SK-N-MC (cell line): Measurements from ENCODE around the gene CLSTN2.

Source experiments
- EZH2 ChIP-seq: fragments of 200-600 bp; sonication (generic); IDR thresholded peaks from one replicate; pipeline ENCODE4 v1.6.1; 2017; ENCODE audit warnings: antibody characterized with exemption
- FOXP2 ChIP-seq: optimal IDR thresholded peaks from 2 replicates; pipeline ENCODE3; 2011; ENCODE audit warnings: mild to moderate bottlenecking, moderate library complexity; ENCODE audit not compliant: insufficient read depth; ENCODE audit errors: extremely low read length, control extremely low read depth
- POLR2AphosphoS5 ChIP-seq: IDR thresholded peaks from 2 replicates; pipeline ENCODE4 v1.6.1; 2012; ENCODE audit warnings: mild to moderate bottlenecking, low read depth, low read length, borderline replicate concordance

GRCh38 chr3:140146668-140147067 lies 211.7 kb downstream of the CLSTN2 start:
- TF ChIP-seq EZH2 (no peak), FOXP2 (no peak), POLR2AphosphoS5 (no peak)
